Measurements from ENCODE around the gene TRIM43.
"Not testable (repeated sequence)": the region's sequence is repeated elsewhere in the genome, so short reads cannot be mapped to it uniquely, and the experiment has no call there.

TRIM43 gene

DNA sequence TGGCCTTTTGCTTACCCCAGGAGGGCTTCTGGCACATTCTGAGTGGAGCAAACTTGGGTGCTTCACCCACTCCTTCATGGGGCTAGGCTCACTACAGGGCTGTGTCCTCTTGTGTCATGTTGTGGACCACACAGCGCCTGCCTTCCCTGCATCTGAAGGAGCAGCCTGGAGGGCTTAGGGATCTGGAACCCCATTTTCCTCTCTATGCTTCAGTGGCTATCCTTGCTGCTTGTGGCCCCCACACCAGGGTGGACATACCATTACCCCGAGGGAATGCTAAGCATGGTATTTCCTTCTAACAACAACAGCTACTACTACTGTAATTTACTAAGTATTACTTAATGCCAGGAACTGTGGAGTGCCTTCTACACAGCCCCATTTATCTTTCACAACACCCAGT is 50.6 kb downstream of the TRIM43 start:
- DNase-seq, result not testable (repeated sequence)

DNA sequence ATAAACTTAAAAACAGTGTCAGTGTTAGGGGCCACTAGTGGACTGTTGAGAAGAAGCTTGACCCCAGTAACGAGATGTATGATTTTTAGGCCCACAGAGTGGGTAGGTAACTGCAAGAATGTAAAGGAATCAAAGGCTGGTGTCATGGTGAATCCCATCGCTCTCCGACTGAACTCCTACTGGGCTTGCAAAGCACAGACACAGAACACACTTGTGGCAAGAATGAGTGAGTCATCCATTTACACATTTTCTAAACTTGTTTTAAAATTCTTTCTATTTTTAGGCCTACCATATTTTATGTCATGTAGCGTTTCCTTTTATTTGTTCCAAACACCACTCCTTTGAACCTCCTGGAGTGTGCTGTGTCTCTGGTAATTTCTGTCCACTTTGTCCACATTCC is 51.1 kb downstream of the TRIM43 start:
- DNase-seq, result not testable (repeated sequence)

DNA sequence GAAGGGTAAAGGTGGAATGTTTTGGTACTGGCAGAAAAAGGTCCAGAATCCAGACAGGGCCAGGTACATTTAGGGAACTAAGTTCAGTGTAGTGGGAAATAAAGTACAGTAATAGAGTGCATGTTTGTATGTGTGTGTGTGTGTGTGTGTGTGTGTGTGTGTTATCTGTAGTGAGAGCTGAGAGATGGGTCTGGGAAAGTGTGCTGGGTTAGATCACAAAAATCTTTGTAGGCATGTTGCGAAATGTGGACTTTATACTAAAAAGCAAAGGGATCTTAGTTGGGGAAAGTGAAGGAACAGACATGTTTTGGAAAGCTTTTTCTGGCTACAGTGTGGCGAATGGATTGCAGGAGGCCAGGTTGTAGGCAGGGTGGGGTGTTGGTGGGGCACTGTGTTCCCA is 53.5 kb downstream of the TRIM43 start:
- not testable (repeated sequence) for DNase-seq

DNA sequence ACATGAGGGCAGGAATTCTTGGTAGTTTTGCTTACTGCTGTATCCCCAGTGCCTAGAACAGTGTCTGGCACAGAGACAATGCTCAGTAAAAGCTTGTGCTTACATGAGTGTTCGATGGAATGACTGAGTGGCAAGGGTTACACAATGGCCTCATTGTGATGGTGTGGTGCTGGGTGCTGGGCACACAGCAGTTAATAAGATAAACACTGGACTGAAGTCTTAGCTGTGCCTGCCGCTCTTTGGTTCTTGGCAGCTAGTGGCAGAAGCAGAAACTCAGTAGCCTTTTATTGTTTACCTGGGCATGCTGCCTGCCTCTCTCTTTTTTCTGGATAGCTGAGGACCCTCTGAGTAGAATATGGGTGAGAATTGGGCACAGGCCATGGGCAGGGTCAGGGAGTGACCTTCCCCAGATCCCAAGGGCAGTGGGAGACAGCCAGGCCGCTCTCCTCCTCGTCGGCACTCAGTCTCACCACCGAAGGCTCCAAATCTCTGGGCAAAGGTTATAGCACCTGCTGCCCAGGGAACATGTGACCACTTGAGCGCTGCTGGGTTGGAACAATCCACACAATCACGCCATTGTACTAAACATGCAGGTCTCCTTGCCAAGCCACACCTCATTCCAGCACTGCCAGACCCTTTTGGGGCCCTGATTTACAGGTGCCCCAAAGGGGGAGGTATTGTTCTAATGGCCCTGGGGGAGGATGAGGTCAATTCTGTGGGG is 54.6 kb downstream of the TRIM43 start:
- DNase-seq, result not testable (repeated sequence)

DNA sequence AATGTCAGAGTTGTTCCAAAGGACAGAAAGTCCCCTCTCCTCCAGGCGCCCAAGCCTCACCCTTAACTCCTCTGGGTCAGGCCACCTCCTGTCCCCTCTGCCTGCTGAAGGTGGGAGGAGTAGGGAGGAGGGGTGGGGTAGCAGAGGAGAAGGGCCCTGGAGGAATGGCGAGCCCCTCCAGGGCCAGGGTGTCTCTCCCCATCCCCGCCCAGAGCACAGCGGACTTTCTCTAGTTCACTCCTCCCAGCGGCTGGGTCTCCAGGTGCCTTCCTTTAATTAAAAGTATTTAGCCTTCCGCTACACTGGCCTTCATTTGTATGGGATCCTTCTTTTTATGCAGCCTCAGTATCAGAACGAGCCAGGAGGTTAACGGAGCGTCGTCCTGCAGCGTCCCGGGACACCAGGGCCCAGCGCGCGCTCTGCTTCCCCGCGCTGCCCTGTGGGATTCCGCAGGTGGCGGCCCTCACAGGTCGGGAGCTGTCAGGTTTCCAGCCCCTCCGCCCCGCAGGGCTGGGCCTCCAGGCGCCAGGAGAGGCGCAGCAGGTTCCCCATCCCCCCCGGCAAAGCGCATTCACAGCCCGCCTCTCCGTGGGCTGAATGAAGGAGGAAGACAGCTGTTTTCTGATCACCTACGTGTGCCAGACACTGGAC is 57.2 kb downstream of the TRIM43 start:
- DNase-seq, result not testable (repeated sequence)
